HepG2 (cell line): ENCODE data around the gene COMMD7. TPM values are rescaled to one million over a fixed set of nuclear protein-coding genes. Genes with fewer than 3 reads are reported as not detected.

Source experiments
- BORCS8-MEF2B ChIP-seq: sonication (generic); formaldehyde crosslinking; IDR thresholded peaks from 2 replicates; pipeline ENCODE4 v1.8.0; 2022; ENCODE audit warnings: mild to moderate bottlenecking, missing genetic modification reagents
- CENPT ChIP-seq: sonication (generic); formaldehyde crosslinking; IDR thresholded peaks from 2 replicates; pipeline ENCODE4 v1.8.0; 2022; ENCODE audit warnings: low read depth, mild to moderate bottlenecking, moderate library complexity, missing genetic modification reagents
- HOXA7 ChIP-seq: sonication (generic); formaldehyde crosslinking; IDR thresholded peaks from 2 replicates; pipeline ENCODE4 v1.8.1; 2022; ENCODE audit warnings: mild to moderate bottlenecking, missing genetic modification reagents, moderate library complexity
- IKZF4 ChIP-seq: sonication (generic); formaldehyde crosslinking; IDR thresholded peaks from 2 replicates; pipeline ENCODE4 v1.5.1; 2020; ENCODE audit warnings: borderline replicate concordance, mild to moderate bottlenecking, low read depth, missing genetic modification reagents; ENCODE audit errors: not compliant biosample characterization
- KLF13 ChIP-seq: sonication (generic); formaldehyde crosslinking; IDR thresholded peaks from 2 replicates; pipeline ENCODE4 v1.4.0; 2020; ENCODE audit warnings: mild to moderate bottlenecking, missing genetic modification reagents
- MED13 ChIP-seq: sonication (generic); formaldehyde crosslinking; IDR thresholded peaks from 2 replicates; pipeline ENCODE4 v1.5.0; 2020; ENCODE audit warnings: missing genetic modification reagents
- MXD1 ChIP-seq: sonication (generic); formaldehyde crosslinking; IDR thresholded peaks from 2 replicates; pipeline ENCODE4 v1.4.0; 2020; ENCODE audit warnings: mild to moderate bottlenecking, missing genetic modification reagents
- NFE2 ChIP-seq: sonication (generic); formaldehyde crosslinking; IDR thresholded peaks from 2 replicates; pipeline ENCODE4 v1.4.0; 2020; ENCODE audit warnings: missing genetic modification reagents
- REXO4 ChIP-seq: sonication (generic); formaldehyde crosslinking; IDR thresholded peaks from 2 replicates; pipeline ENCODE4 v1.8.0; 2022; ENCODE audit warnings: missing genetic modification reagents, mild to moderate bottlenecking, borderline replicate concordance
- SMAD3 ChIP-seq: sonication (generic); formaldehyde crosslinking; IDR thresholded peaks from 2 replicates; pipeline ENCODE4 v1.4.0; 2020; ENCODE audit warnings: missing genetic modification reagents
- SP5 ChIP-seq: IDR thresholded peaks from 2 replicates; pipeline ENCODE4 v1.6.1; 2016; ENCODE audit warnings: low read depth, borderline replicate concordance
- SRSF1 ChIP-seq: fragments of 200-400 bp; formaldehyde crosslinking; optimal IDR thresholded peaks from 2 replicates; pipeline ENCODE3; 2017; ENCODE audit warnings: mild to moderate bottlenecking, low read depth, low read length, moderate library complexity
- TBX3 ChIP-seq: fragments of 450-650 bp; IDR thresholded peaks from 2 replicates; pipeline ENCODE4 v1.6.1; 2017; ENCODE audit warnings: antibody characterized with exemption, mild to moderate bottlenecking, inconsistent platforms, borderline replicate concordance
- U2AF2 ChIP-seq: fragments of 200-400 bp; formaldehyde crosslinking; IDR thresholded peaks from 2 replicates; pipeline ENCODE4 v1.6.1; 2017; ENCODE audit warnings: low read depth, mild to moderate bottlenecking, low read length
- ZFP1 ChIP-seq: IDR thresholded peaks from 2 replicates; pipeline ENCODE4 v1.6.1; 2016
- ZNF33B ChIP-seq: sonication (generic); formaldehyde crosslinking; IDR thresholded peaks from 2 replicates; pipeline ENCODE4 v1.5.1; 2020; ENCODE audit warnings: mild to moderate bottlenecking, missing genetic modification reagents
- ZNF496 ChIP-seq: sonication (generic); formaldehyde crosslinking; IDR thresholded peaks from 2 replicates; pipeline ENCODE4 v1.8.1; 2023; ENCODE audit warnings: mild to moderate bottlenecking, moderate library complexity, missing genetic modification reagents; ENCODE audit not compliant: insufficient replicate concordance
- ZNF768 ChIP-seq: sonication (generic); formaldehyde crosslinking; IDR thresholded peaks from 2 replicates; pipeline ENCODE4 v1.4.0; 2020; ENCODE audit warnings: missing genetic modification reagents
- ZNF883 ChIP-seq: sonication (generic); formaldehyde crosslinking; IDR thresholded peaks from 2 replicates; pipeline ENCODE4 v1.5.1; 2020; ENCODE audit warnings: mild to moderate bottlenecking, missing genetic modification reagents; ENCODE audit errors: not compliant biosample characterization
- polyA plus RNA-seq, 8 experiments: library from polyadenylated mRNA; depleted of rRNA in 3 of 8; stranded (reverse) in 7 of 8; unstranded in 1 of 8; fragments of >200 nt; fragmentation: Illumina TruSeq in 4 of 8; extraction: Trizol in 4 of 8; gene quantifications; 2 replicates each; pipeline versions ENCODE4 v1.2.1 to v1.2.3, GENCODE V29; 2011 to 2016; ENCODE audit warnings: low read depth in 4 of 8, missing spikeins in 1 of 8, mixed read lengths in 1 of 8; ENCODE audit not compliant: insufficient read depth in 1 of 8
- total RNA-seq, 5 experiments: library from RNA; depleted of rRNA; stranded (reverse); fragments of >200 nt; fragmentation: Illumina TruSeq; extraction: Trizol; gene quantifications; 2 replicates each; pipeline ENCODE4 v1.2.3, GENCODE V29; 2016; ENCODE audit warnings: low read depth in 1 of 5
- TF ChIP-seq, protein P1 (sequence below): sonication (generic); formaldehyde crosslinking; IDR thresholded peaks from 2 replicates; pipeline ENCODE4 v1.5.0; 2020; ENCODE audit warnings: missing genetic modification reagents
- TF ChIP-seq, protein P2 (sequence below): sonication (generic); formaldehyde crosslinking; IDR thresholded peaks from 2 replicates; pipeline ENCODE4 v1.4.0; 2020; ENCODE audit warnings: missing genetic modification reagents
- TF ChIP-seq, protein P3 (sequence below): IDR thresholded peaks from 2 replicates; pipeline ENCODE4 v1.6.1; 2012; ENCODE audit warnings: inconsistent platforms
- TF ChIP-seq, protein P4 (sequence below): fragments of 450-650 bp; IDR thresholded peaks from 2 replicates; pipeline ENCODE4 v1.6.1; 2017; ENCODE audit warnings: mild to moderate bottlenecking
- TF ChIP-seq, protein P5 (sequence below): sonication (generic); formaldehyde crosslinking; IDR thresholded peaks from 2 replicates; pipeline ENCODE4 v1.8.1; 2023; ENCODE audit warnings: mild to moderate bottlenecking, inconsistent platforms, moderate library complexity, missing genetic modification reagents, borderline replicate concordance

Gene COMMD7
- total and polyA plus RNA-seq, 2 of the 13 experiments (the other 11 are each of a cell fraction or from before 2014, with no cell fraction given), result 42.1 to 53.3 TPM

DNA sequence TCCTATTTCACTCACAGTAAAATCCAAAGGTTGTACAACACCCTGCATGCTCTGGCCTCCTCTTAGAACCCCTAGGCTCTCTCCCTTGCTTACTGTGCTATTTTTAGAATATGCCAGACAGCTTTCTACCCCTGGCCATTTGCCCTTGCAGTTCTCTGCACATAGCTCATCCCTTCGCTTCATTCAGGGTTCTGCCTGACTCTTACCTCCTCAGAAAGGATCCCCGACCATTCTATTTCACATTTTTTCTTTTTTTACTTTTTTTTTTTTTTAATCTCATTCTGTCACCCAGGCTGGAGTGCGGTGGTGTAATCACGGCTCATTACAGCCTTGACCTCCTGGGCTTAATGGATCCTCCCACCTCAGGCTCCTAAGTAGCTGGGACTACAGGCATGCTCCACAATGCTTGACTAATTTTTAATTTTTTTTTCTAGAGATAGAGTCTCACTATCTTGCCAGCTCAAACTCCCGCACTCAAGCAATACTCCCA is 33.6 kb downstream of the COMMD7 start (continued):
- TF ChIP-seq ZNF883 (no peak), ZFP1 (CRISPR knock-in tag) (no peak), CENPT (no peak), ZNF33B (CRISPR knock-in tag) (no peak), ZNF496 (no peak), SP5 (CRISPR knock-in tag) (peak; percentile 58), IKZF4 (CRISPR knock-in tag) (no peak), MED13 (no peak), HOXA7 (CRISPR knock-in tag) (no peak), BORCS8-MEF2B (no peak), NFE2 (no peak), REXO4 (CRISPR knock-in tag) (no peak), SRSF1 (no peak), MXD1 (CRISPR knock-in tag) (no peak), U2AF2 (no peak), SMAD3 (no peak), KLF13 (CRISPR knock-in tag) (no peak), TBX3 (no peak), ZNF768 (no peak)
- TF ChIP-seq, protein P1, sequence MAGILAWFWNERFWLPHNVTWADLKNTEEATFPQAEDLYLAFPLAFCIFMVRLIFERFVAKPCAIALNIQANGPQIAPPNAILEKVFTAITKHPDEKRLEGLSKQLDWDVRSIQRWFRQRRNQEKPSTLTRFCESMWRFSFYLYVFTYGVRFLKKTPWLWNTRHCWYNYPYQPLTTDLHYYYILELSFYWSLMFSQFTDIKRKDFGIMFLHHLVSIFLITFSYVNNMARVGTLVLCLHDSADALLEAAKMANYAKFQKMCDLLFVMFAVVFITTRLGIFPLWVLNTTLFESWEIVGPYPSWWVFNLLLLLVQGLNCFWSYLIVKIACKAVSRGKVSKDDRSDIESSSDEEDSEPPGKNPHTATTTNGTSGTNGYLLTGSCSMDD (CRISPR knock-in tag), result no peak
- TF ChIP-seq, protein P2, sequence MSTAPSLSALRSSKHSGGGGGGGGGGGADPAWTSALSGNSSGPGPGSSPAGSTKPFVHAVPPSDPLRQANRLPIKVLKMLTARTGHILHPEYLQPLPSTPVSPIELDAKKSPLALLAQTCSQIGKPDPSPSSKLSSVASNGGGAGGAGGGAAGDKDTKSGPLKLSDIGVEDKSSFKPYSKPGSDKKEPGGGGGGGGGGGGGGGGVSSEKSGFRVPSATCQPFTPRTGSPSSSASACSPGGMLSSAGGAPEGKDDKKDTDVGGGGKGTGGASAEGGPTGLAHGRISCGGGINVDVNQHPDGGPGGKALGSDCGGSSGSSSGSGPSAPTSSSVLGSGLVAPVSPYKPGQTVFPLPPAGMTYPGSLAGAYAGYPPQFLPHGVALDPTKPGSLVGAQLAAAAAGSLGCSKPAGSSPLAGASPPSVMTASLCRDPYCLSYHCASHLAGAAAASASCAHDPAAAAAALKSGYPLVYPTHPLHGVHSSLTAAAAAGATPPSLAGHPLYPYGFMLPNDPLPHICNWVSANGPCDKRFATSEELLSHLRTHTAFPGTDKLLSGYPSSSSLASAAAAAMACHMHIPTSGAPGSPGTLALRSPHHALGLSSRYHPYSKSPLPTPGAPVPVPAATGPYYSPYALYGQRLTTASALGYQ (CRISPR knock-in tag), result no peak
- TF ChIP-seq, protein P3, sequence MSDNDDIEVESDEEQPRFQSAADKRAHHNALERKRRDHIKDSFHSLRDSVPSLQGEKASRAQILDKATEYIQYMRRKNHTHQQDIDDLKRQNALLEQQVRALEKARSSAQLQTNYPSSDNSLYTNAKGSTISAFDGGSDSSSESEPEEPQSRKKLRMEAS, result 0 out of 2 replicates have a peak, but pooled peaks have one; percentile 2
- TF ChIP-seq, protein P4, sequence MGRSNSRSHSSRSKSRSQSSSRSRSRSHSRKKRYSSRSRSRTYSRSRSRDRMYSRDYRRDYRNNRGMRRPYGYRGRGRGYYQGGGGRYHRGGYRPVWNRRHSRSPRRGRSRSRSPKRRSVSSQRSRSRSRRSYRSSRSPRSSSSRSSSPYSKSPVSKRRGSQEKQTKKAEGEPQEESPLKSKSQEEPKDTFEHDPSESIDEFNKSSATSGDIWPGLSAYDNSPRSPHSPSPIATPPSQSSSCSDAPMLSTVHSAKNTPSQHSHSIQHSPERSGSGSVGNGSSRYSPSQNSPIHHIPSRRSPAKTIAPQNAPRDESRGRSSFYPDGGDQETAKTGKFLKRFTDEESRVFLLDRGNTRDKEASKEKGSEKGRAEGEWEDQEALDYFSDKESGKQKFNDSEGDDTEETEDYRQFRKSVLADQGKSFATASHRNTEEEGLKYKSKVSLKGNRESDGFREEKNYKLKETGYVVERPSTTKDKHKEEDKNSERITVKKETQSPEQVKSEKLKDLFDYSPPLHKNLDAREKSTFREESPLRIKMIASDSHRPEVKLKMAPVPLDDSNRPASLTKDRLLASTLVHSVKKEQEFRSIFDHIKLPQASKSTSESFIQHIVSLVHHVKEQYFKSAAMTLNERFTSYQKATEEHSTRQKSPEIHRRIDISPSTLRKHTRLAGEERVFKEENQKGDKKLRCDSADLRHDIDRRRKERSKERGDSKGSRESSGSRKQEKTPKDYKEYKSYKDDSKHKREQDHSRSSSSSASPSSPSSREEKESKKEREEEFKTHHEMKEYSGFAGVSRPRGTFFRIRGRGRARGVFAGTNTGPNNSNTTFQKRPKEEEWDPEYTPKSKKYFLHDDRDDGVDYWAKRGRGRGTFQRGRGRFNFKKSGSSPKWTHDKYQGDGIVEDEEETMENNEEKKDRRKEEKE, result no peak
- TF ChIP-seq, protein P5, sequence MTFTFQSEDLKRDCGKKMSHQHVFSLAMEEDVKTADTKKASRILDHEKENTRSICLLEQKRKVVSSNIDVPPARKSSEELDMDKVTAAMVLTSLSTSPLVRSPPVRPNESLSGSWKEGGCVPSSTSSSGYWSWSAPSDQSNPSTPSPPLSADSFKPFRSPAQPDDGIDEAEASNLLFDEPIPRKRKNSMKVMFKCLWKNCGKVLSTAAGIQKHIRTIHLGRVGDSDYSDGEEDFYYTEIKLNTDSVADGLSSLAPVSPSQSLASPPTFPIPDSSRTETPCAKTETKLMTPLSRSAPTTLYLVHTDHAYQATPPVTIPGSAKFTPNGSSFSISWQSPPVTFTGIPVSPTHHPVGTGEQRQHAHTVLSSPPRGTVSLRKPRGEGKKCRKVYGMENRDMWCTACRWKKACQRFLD (CRISPR knock-in tag), result no peak
